ENCODE results near the gene ZNF444.
"Not testable (repeated sequence)": the region's sequence is repeated elsewhere in the genome, so short reads cannot be mapped to it uniquely, and the experiment has no call there.

Gene ZNF444

GRCh38 chr19:56163097-56163496, 22.0 kb downstream of the ZNF444 start:
- Histone ChIP-seq H3K4me3 (no peak overlapping the region), H3K27ac (no peak overlapping the region)

DNA sequence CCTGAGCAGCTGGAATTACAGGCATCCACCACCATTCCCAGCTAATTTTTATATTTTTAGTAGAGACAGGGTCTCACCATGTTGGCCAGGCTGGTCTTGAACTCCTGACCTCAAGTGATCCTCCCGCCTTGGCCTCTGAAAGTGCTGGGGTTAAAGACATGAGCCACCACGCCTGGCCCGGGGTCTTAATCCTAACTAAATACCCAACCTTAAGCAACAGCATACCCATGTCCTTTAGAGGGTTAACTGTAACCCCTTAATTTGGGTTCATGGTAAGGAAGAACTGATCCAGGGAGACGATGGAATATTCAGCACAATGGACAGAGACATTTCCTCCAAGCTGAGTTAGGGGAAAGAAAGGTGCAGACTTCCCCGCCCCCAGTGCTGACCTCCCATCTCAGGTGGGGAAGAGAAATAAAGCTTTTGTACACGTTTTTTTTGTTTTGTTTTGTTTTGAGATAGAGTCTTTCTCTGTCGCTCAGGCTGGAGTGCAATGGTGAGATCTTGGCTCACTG, 26.0 kb downstream of the ZNF444 start:
- Histone ChIP-seq H3K27ac (no peak overlapping the region), H3K4me3 (no peak overlapping the region)

- no peak overlapping the region for H3K27ac ChIP-seq
- no peak overlapping the region for H3K4me3 ChIP-seq
Measured at GRCh38 chr19:56170261-56170660, 29.2 kb downstream of the ZNF444 start.

- H3K27ac ChIP-seq, result no peak overlapping the region
- no peak overlapping the region for H3K4me3 ChIP-seq
Measured at GRCh38 chr19:56174086-56174485, 33.0 kb downstream of the ZNF444 start.

- no peak overlapping the region for H3K27ac ChIP-seq
- H3K4me3 ChIP-seq, result no peak overlapping the region
Measured at GRCh38 chr19:56174550-56174949, 33.5 kb downstream of the ZNF444 start.

GRCh38 chr19:56175861-56176307, 34.8 kb downstream of the ZNF444 start, which contains the start of gene GALP:
Gene GALP (plus strand): TSS chr19:56176008. CDS start chr19:56177109, 1,101 bp downstream.
- not testable (repeated sequence) for H3K27ac ChIP-seq, H3K4me3 ChIP-seq

DNA sequence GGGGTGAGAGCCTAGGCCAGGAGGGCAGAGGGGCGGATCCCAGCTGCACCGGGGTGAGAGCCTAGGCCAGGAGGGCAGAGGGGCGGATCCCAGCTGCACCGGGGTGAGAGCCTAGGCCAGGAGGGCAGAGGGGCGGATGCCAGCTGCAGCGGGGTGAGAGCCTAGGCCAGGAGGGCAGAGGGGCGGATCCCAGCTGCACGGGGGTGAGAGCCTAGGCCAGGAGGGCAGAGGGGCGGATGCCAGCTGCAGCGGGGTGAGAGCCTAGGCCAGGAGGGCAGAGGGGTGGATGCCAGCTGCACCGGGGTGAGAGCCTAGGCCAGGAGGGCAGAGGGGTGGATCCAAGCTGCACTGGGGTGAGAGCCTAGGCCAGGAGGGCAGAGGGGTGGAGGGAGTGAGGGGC, 35.2 kb downstream of the ZNF444 start:
- H3K4me3 ChIP-seq, H3K27ac ChIP-seq: not testable (repeated sequence)

DNA sequence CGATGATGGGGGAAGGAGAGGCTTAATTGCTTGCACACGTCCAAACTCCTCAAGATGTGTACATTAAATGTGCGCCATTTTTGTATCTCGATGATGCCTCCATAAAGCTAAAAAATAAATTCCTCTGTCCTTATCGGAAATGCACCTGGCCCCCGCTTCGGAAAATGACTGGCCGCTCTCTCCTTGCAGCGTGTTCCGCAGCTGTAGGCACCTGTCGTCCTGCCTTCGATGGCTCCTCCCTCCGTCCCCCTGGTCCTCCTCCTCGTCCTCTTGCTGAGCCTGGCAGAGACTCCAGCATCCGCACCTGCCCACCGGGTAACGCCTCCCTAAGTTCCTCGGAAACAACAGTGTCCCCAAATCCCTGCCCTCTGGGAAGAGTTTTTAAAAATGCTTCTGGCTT, 35.8 kb downstream of the ZNF444 start:
- Histone ChIP-seq H3K27ac (no peak overlapping the region), H3K4me3 (no peak overlapping the region)

DNA sequence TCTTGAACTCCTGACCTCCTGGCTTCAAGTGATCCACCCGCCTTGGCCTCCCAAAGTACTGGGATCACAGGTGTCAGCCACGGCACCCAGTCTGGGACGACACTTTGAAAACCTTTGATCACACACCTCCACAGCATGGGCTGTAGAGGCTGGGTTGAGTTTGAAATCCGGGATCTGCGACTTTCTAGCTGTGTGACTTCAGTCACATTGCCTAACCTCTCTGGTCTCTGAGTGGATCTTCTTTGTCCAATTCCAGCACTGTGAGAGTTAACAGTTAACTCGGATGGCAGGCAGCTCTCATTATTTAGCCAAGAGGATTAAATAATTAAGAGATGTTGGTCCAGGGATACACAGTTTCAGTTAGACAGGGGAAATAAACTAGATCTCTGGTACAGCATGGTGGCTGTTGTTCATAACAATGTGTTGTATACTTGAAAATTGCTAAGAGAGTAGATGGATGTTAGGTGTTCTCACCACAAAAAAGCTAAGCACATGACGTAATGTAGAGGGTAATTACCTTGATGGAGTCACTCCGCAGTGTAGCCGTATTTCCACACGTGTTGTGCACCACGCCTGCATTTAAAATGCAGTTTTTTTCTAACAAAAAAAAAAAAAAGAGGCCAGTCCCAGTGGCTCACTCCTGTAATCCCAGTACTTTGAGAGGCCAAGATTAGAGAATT, 36.6 kb downstream of the ZNF444 start:
- Histone ChIP-seq H3K4me3 (no peak overlapping the region), H3K27ac (no peak overlapping the region)

DNA sequence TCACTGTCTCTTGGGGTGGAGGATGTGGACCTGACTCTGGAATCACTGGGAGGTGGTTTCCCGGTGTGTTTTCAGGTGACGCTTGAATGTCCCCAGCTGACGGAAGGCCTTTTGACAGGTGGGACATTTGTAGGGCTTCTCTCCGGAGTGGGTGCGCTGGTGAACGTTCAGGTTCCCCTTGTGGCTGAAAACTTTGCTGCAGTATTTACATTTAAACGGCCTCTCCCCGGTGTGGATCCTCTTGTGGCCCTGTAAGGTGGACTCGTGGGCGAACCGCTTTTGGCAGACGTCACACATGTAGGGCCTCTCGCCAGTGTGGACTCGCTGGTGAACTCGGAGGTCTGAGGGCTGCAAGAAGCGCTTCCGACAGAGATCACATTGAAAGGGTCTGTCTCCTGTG, 48.7 kb downstream of the ZNF444 start:
- H3K4me3 ChIP-seq, result no peak overlapping the region
- no peak overlapping the region for H3K27ac ChIP-seq

DNA sequence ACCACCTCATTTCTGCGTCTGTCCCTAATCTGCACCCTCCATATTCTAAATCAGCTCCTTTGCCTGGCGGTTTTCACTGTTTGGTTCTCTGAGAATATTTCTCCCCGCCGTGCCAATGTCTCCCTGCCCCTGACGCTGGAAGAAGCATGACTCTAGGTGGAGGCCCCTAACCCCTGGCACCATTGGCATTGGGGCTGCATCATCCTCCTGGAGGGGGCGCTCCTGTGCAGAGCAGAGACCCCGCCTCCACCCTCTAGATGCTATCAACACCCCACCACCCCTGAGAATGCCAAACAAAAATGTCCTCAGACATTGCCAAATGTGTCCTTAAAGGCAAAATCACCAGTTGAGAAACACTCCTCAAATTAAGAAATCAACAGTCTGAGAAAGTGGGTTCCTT, 50.0 kb downstream of the ZNF444 start:
- H3K27ac ChIP-seq, result no peak overlapping the region
- H3K4me3 ChIP-seq, result no peak overlapping the region

DNA sequence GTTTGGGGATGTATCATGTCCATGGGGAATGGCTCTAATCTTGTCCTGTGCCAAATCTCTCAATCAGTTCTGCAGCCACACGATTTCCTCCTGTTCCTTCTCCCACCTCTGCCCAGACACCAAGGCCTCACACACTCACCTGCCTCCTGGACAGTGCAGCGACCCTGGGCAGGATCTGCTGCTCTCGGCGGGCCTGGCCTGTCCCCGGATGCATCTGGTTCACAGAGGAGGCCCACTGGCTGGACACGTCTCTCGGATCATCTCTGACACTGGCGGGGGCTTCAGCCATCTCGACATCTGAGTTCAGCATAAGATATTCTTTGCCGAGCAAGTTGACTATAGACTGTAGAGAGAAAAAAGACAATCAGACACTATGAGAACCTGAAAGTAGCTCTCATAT, 50.6 kb downstream of the ZNF444 start:
- H3K27ac ChIP-seq, result no peak overlapping the region
- no peak overlapping the region for H3K4me3 ChIP-seq

DNA sequence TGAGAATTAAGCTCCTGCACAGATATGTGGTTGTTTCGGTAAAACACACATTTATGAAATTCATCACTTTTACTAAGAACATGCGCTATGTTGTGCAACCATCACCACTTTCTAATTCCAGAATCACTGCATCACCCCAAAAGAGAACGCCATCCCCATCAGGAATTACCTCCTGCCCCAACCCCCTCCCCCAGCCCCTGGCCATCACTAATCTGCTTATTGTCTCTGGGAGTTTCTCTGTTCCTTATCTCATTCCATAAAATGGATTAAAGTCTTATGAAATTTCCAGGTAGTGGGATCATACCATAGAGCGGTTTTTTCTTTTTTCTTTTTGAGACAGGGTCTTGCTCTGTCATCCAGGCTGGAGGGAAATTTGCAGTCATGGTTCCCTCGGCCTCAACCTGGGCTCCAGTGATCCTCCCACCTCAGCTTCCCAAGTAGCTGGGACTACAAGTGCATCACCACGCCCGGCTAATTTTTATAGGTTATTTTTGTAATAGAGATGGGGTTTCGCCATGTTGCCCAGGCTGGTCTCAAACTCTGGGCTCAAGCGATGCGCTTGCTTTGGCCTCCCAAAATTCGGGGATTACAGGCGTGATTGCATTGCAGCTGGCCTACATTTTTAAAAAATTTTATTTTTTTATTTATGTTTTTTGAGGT, 53.0 kb downstream of the ZNF444 start:
- Histone ChIP-seq H3K27ac (no peak overlapping the region), H3K4me3 (no peak overlapping the region)

DNA sequence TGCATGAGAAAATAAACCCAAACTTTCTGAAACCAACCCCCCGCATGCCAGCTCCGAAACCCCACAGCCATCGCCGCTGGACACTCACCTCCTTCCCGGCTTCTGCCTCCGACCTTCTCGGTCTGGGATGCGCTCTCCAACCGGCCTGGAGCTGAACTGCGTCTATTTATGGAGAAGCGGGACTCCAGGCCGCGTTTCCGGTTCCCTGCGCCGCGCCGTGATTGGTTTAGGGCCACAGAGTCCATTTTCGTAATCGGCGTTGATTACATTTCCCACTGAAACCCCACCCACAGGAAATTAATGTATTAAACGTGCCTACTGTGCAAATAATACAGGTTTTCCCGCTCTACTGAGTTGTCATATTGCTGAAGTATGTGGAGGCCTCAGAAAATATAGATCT, 56.6 kb downstream of the ZNF444 start, which contains the start of gene ZSCAN5B:
Gene ZSCAN5B (minus strand): TSS at position 138 of the 400 bp plus-strand sequence. CDS start 4,731 bp downstream, outside the sequence.
- not testable (repeated sequence) for H3K27ac ChIP-seq, H3K4me3 ChIP-seq

- Histone ChIP-seq H3K27ac (no peak overlapping the region), H3K4me3 (no peak overlapping the region)
Measured at GRCh38 chr19:56199687-56200086, 58.6 kb downstream of the ZNF444 start.

- Histone ChIP-seq H3K4me3 (no peak within 1 kb of the TSS), H3K27ac (no peak within 1 kb of the TSS)
Measured at GRCh38 chr19:56201973-56202372, 60.9 kb downstream of the ZNF444 start, which contains the start of gene ZSCAN5C. Gene ZSCAN5C (plus strand): TSS chr19:56202273. CDS start chr19:56205914, 3,641 bp downstream.

- H3K27ac ChIP-seq, H3K4me3 ChIP-seq: not testable (repeated sequence)
Measured at GRCh38 chr19:56207581-56207980, 66.5 kb downstream of the ZNF444 start.

DNA sequence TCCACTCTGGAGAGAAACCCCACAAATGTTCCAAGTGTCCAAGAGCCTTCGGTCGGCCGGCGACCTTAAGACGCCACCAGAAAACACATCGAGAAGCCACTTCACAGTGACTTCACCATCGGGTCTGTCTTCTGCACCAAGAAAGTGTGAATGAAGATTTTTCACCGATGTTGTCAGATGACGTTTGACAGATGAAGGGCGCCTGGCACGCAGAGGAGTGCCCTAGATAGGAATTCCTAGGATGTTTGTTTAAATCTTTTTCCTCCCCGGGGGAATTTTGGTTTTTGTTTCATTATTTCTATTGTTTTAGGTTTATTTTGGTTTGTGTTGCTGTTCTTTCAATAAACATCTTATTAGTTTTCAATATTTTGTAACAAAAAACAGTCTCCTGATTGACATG, 68.0 kb downstream of the ZNF444 start:
- no peak overlapping the region for H3K27ac ChIP-seq
- no peak overlapping the region for H3K4me3 ChIP-seq

DNA sequence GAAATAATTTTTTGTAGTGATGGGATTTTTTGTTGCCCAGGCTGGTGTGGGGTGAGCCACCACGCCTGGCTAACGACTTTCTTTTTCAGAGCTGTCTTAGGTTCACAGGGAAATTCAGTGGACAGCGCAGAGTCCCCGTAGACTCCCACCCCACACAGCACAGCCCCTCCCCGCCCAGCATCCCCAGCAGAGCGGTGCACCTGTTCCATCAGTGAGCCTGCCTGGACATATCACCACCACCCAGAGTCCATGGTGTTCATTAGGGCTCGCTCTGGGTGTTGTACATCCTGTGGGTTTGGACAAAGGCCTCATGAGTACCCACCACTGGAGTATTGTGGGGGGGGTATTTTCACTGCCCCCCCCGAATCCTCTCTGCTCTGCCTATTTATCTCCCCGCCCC, 68.9 kb downstream of the ZNF444 start:
- not testable (repeated sequence) for H3K27ac ChIP-seq, H3K4me3 ChIP-seq

Data from skin epidermis (tissue), 12 donors.